Calu3 (cell line): Measurements from ENCODE around the gene PMVK. TPM values are rescaled to one million over a fixed set of nuclear protein-coding genes. Genes with fewer than 3 reads are reported as not detected.

Source experiments
- BruUV-seq: library from RNA; stranded (reverse); fragments of 400-500 nt; replicated peaks from 2 replicates; lab custom pipeline; 2021; lab: Mats Ljungman, UMichigan
- CTCF ChIA-PET: fragments of 300-600 bp; sonication (Branson Sonifier 250); formaldehyde crosslinking; loops from one replicate; lab custom pipeline; 2022; ENCODE audit warnings: antibody characterized with exemption; lab: Charles Lee
- DNase-seq: peaks from one replicate; pipeline ENCODE4 v3.0.0; 2022
- H3K27ac Mint-ChIP-seq: one replicate; pipeline ENCODE4 v1.8.0; 2022; ENCODE audit warnings: mixed read lengths; ENCODE audit not compliant: unreplicated experiment
- H3K27me3 Mint-ChIP-seq: one replicate; pipeline ENCODE4 v1.8.0; 2022; ENCODE audit warnings: mixed read lengths; ENCODE audit not compliant: unreplicated experiment
- H3K36me3 Mint-ChIP-seq: one replicate; pipeline ENCODE4 v1.8.0; 2022; ENCODE audit warnings: mild to moderate bottlenecking, moderate library complexity, mixed read lengths; ENCODE audit not compliant: insufficient read depth, unreplicated experiment
- H3K4me1 Mint-ChIP-seq: one replicate; pipeline ENCODE4 v1.8.0; 2022; ENCODE audit warnings: mild to moderate bottlenecking, low read depth, mixed read lengths; ENCODE audit not compliant: unreplicated experiment
- H3K4me3 Mint-ChIP-seq: one replicate; pipeline ENCODE4 v1.8.0; 2022; ENCODE audit warnings: mild to moderate bottlenecking, low read depth, moderate library complexity, mixed read lengths; ENCODE audit not compliant: unreplicated experiment
- H3K9me3 Mint-ChIP-seq: one replicate; pipeline ENCODE4 v1.8.0; 2022; ENCODE audit warnings: low read depth, mixed read lengths; ENCODE audit not compliant: unreplicated experiment
- intact Hi-C: fragments of 100-400 bp; cut with micrococcal nuclease; formaldehyde crosslinking; loops from one replicate; pipeline ENCODE4 v1.10.0; 2022; ENCODE audit not compliant: unreplicated experiment
- total RNA-seq: library from RNA; stranded (reverse); gene quantifications from 2 replicates; pipeline ENCODE4 v1.2.3, GENCODE V29; 2022
- TF ChIP-seq, protein P1 (sequence below): fragments of 200-600 bp; IDR thresholded peaks from one replicate; pipeline ENCODE4 v1.8.0; 2022; ENCODE audit warnings: antibody characterized with exemption; ENCODE audit not compliant: unreplicated experiment

The PMVK gene
- total RNA-seq, 1 experiment from 2014 or later: 47.3 TPM

DNA sequence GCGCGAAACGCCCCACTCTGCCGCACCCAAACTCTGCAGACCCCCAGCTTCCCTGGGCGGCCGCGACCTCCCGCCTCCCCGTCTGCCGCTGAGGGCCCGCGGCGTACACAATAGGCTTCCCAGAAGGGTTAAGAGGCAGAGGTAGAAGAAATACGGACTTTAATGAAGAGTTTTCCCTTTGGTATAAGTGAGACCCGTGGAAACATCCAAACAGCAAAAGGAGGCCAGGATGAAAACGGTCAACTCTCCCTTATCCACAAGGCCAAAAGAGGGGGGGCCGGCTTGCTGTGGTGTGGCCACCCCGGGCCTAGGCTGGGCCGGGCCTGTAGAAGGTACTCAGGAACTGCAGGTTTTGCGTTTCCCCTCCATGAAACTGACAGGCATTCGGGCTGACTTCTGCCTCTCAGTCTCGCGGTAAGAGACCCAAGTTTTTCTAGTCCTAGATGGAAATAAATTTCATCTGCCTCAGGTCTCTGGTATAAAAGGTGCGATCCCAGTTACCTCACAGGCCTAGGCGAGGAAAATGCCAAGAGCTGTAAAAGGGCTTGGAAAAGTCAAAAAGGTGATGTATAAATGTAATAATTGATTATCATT, 25.7 kb upstream of the PMVK start:
- Mint-ChIP-seq H3K4me3 (peak overlapping the region; percentile 85), H3K27me3 (no peaks in the 10 kb centered on the region), H3K9me3 (no peaks in the 10 kb centered on the region), H3K36me3 (peaks cover 81% of the 10 kb centered on the region), H3K27ac (peak overlapping the region; percentile 92), H3K4me1 (peaks cover 38% of the 10 kb centered on the region)
- no peak for DNase-seq
- TF ChIP-seq, protein P1, sequence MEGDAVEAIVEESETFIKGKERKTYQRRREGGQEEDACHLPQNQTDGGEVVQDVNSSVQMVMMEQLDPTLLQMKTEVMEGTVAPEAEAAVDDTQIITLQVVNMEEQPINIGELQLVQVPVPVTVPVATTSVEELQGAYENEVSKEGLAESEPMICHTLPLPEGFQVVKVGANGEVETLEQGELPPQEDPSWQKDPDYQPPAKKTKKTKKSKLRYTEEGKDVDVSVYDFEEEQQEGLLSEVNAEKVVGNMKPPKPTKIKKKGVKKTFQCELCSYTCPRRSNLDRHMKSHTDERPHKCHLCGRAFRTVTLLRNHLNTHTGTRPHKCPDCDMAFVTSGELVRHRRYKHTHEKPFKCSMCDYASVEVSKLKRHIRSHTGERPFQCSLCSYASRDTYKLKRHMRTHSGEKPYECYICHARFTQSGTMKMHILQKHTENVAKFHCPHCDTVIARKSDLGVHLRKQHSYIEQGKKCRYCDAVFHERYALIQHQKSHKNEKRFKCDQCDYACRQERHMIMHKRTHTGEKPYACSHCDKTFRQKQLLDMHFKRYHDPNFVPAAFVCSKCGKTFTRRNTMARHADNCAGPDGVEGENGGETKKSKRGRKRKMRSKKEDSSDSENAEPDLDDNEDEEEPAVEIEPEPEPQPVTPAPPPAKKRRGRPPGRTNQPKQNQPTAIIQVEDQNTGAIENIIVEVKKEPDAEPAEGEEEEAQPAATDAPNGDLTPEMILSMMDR: no peak
- BruUV-seq: TSS peak; percentile 75
- intact Hi-C loops: no loop called here
- CTCF ChIA-PET: interaction anchor here (0.5 to 1.8 kb wide), 7 partner anchors 10 to 99 kb away, joined by 3 to 12 read pairs (median 5); partner anchors contain the start of genes ADAM15, LENEP and ZBTB7B

GRCh38 chr1:154961207-154962155, 25.0 kb upstream of the PMVK start, which contains the start of gene PYGO2:
Gene PYGO2 (minus strand): TSS chr1:154961782. CDS start chr1:154961576, 206 bp downstream.
- CTCF ChIA-PET: interaction anchor here (0.6 to 1.8 kb wide), 14 partner anchors 9 to 211 kb away, joined by 3 to 15 read pairs (median 4); partner anchors contain the start of genes ADAM15, KRTCAP2, LENEP and SHC1
- peak within 1 kb of the TSS; percentile 85 for H3K4me3 Mint-ChIP-seq
- H3K27ac Mint-ChIP-seq: peak within 1 kb of the TSS; percentile 92
- H3K4me1 Mint-ChIP-seq: peaks cover 45% of the 10 kb centered on the region
- peaks cover 86% of the 10 kb centered on the region for H3K36me3 Mint-ChIP-seq
- intact Hi-C loops: no loop called here
- BruUV-seq: no TSS peak
- peak; percentile 91 for DNase-seq
- TF ChIP-seq, protein P1: peak; percentile 84
- H3K9me3 Mint-ChIP-seq: no peaks in the 10 kb centered on the region
- no peaks in the 10 kb centered on the region for H3K27me3 Mint-ChIP-seq

- H3K4me3 Mint-ChIP-seq: peak overlapping the region; percentile 85
- intact Hi-C loops: no loop called here
- H3K4me1 Mint-ChIP-seq: peaks cover 54% of the 10 kb centered on the region
- H3K36me3 Mint-ChIP-seq: peaks cover 90% of the 10 kb centered on the region
- no peak for DNase-seq
- CTCF ChIA-PET: interaction anchor here (0.6 to 1.8 kb wide), 12 partner anchors 10 to 212 kb away, joined by 3 to 15 read pairs (median 4); partner anchors contain the start of genes KRTCAP2, LENEP and SHC1
- BruUV-seq: TSS peak; percentile 40
- H3K27me3 Mint-ChIP-seq: no peaks in the 10 kb centered on the region
- TF ChIP-seq, protein P1: no peak
- no peaks in the 10 kb centered on the region for H3K9me3 Mint-ChIP-seq
- H3K27ac Mint-ChIP-seq: peak overlapping the region; percentile 92
Observed at GRCh38 chr1:154960446-154961136, 24.1 kb upstream of the PMVK start.

DNA sequence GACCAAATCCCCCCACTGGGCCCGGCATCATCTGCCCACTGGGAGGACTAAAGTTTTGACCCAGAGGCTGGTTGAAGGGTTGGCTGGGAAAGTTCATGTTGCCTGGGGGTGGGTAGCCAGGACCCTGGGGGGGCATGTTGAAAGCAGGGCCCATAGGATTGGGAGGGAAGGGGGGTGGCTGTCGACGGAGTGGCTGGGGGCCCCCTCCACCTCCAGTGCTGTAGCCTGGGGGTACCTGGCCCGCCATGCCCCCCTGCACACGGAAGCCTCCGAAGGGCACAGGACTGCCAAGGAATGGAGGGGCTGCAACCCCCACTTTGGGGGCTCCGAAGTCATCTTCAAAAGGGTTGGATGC, 22.9 kb upstream of the PMVK start:
- peaks cover 89% of the 10 kb centered on the region for H3K36me3 Mint-ChIP-seq
- H3K4me3 Mint-ChIP-seq: peak overlapping the region; percentile 85
- CTCF ChIA-PET: no interaction called here
- H3K27me3 Mint-ChIP-seq: no peaks in the 10 kb centered on the region
- BruUV-seq: no TSS peak
- H3K4me1 Mint-ChIP-seq: peaks cover 56% of the 10 kb centered on the region
- intact Hi-C loops: no loop called here
- no peak for DNase-seq
- no peaks in the 10 kb centered on the region for H3K9me3 Mint-ChIP-seq
- no peak overlapping the region for H3K27ac Mint-ChIP-seq
- TF ChIP-seq, protein P1: no peak
